Mesenchymal stem cell (in vitro differentiated cells and primary cell): Measurements from ENCODE around the gene TNFRSF6B.
A peak's percentile ranks its signal among the peaks of the same experiment; 100 is the strongest.
"Not testable (repeated sequence)": the region's sequence is repeated elsewhere in the genome, so short reads cannot be mapped to it uniquely, and the experiment has no call there.

ENCODE experiments used
- DNase-seq: peaks from one replicate; pipeline ENCODE4 v3.0.0-alpha.2; 2013
- H2AFZ ChIP-seq: one replicate; pipeline ENCODE4 v1.6.1; 2013; ENCODE audit warnings: low read depth, mild to moderate bottlenecking, control low read depth, inconsistent platforms, low read length, moderate library complexity
- H2AK5ac ChIP-seq: 2 replicates; pipeline ENCODE4 v1.6.1; 2013; ENCODE audit warnings: low read length, moderate library complexity, mild to moderate bottlenecking, inconsistent platforms; ENCODE audit not compliant: severe bottlenecking
- H2BK120ac ChIP-seq: one replicate; pipeline ENCODE4 v1.6.1; 2013; ENCODE audit warnings: low read depth, mild to moderate bottlenecking, inconsistent platforms, low read length, moderate library complexity
- H2BK12ac ChIP-seq, 2 experiments: one replicate each; pipeline ENCODE4 v1.6.1; 2013; ENCODE audit warnings: inconsistent platforms in 2 of 2, low read length in 2 of 2, mild to moderate bottlenecking in 2 of 2, moderate library complexity in 2 of 2, control low read depth in 1 of 2
- H2BK15ac ChIP-seq: one replicate; pipeline ENCODE4 v1.6.1; 2013; ENCODE audit warnings: mild to moderate bottlenecking, low read depth, inconsistent platforms; ENCODE audit not compliant: poor library complexity, severe bottlenecking
- H2BK5ac ChIP-seq: 2 replicates; pipeline ENCODE4 v1.6.1; 2013; ENCODE audit warnings: low read depth, mild to moderate bottlenecking, low read length, control low read depth, inconsistent platforms; ENCODE audit not compliant: poor library complexity, severe bottlenecking
- H3K14ac ChIP-seq, 2 experiments: one replicate each; pipeline ENCODE4 v1.6.1; 2013; ENCODE audit warnings: inconsistent platforms in 2 of 2, low read length in 2 of 2, control low read depth in 1 of 2, mild to moderate bottlenecking in 1 of 2, moderate library complexity in 1 of 2
- H3K18ac ChIP-seq, 2 experiments: one replicate each; pipeline ENCODE4 v1.6.1; 2013; ENCODE audit warnings: inconsistent platforms in 2 of 2, low read length in 2 of 2, control low read depth in 1 of 2, low read depth in 1 of 2, mild to moderate bottlenecking in 1 of 2
- H3K23ac ChIP-seq, 2 experiments: one replicate each; pipeline ENCODE4 v1.6.1; 2013; ENCODE audit warnings: inconsistent platforms in 2 of 2, low read length in 2 of 2, mild to moderate bottlenecking in 2 of 2, moderate library complexity in 2 of 2, control low read depth in 1 of 2
- H3K27ac ChIP-seq: 2 replicates; pipeline ENCODE4 v1.5.1; 2013; ENCODE audit warnings: mild to moderate bottlenecking, moderate library complexity, low read length, control low read depth, inconsistent platforms; ENCODE audit not compliant: poor library complexity, severe bottlenecking
- H3K27me3 ChIP-seq, 2 experiments: 2 replicates each; pipeline versions ENCODE4 v1.6.1 to v1.7.0; 2013; ENCODE audit warnings: low read length in 2 of 2, mild to moderate bottlenecking in 2 of 2, moderate library complexity in 2 of 2, control low read depth in 1 of 2, inconsistent platforms in 1 of 2; ENCODE audit not compliant: control insufficient read depth in 1 of 2, insufficient read depth in 1 of 2
- H3K36me3 ChIP-seq, 2 experiments: 2 replicates each; pipeline versions ENCODE4 v1.6.1 to v1.7.0; 2013; ENCODE audit warnings: low read length in 2 of 2, control low read depth in 1 of 2, inconsistent platforms in 1 of 2, low read depth in 1 of 2, mild to moderate bottlenecking in 1 of 2; ENCODE audit not compliant: insufficient read depth in 2 of 2, control insufficient read depth in 1 of 2
- H3K4ac ChIP-seq, 2 experiments: one replicate each; pipeline ENCODE4 v1.6.1; 2013; ENCODE audit warnings: inconsistent platforms in 2 of 2, low read length in 2 of 2, mild to moderate bottlenecking in 2 of 2, moderate library complexity in 2 of 2, control low read depth in 1 of 2, low read depth in 1 of 2
- H3K4me1 ChIP-seq: 2 replicates; pipeline ENCODE4 v1.6.1; 2013; ENCODE audit warnings: low read depth, low read length, control low read depth; ENCODE audit not compliant: control insufficient read depth, insufficient read depth
- H3K4me2 ChIP-seq: 2 replicates; pipeline ENCODE4 v1.6.1; 2013; ENCODE audit warnings: low read length, mild to moderate bottlenecking, inconsistent platforms; ENCODE audit not compliant: poor library complexity, severe bottlenecking
- H3K4me3 ChIP-seq, 2 experiments: 2 replicates each; pipeline versions ENCODE4 v1.5.1 to v1.7.0; 2013; ENCODE audit warnings: low read length in 2 of 2, mild to moderate bottlenecking in 2 of 2, control low read depth in 1 of 2, low read depth in 1 of 2; ENCODE audit not compliant: insufficient read depth in 1 of 2
- H3K79me1 ChIP-seq: replicated peaks from 2 replicates; pipeline ENCODE4 v1.6.1; 2013; ENCODE audit warnings: mild to moderate bottlenecking, control low read depth, low read length, inconsistent platforms; ENCODE audit not compliant: poor library complexity, severe bottlenecking
- H3K9ac ChIP-seq: 2 replicates; pipeline ENCODE4 v1.7.0; 2013; ENCODE audit warnings: mild to moderate bottlenecking, low read length, moderate library complexity
- H3K9me3 ChIP-seq: 2 replicates; pipeline ENCODE4 v1.7.0; 2013; ENCODE audit warnings: mild to moderate bottlenecking, low read length; ENCODE audit not compliant: control insufficient read depth
- H4K8ac ChIP-seq: one replicate; pipeline ENCODE4 v1.6.1; 2013; ENCODE audit warnings: inconsistent platforms, mild to moderate bottlenecking, low read length, moderate library complexity
- H4K91ac ChIP-seq: one replicate; pipeline ENCODE4 v1.6.1; 2013; ENCODE audit warnings: mild to moderate bottlenecking, low read length, inconsistent platforms
- WGBS: methylation state at CpG from one replicate; pipeline ENCODE4 v1.1.7; 2013; ENCODE audit warnings: mixed read lengths; 5-methylcytosine and 5-hydroxymethylcytosine counted together

TNFRSF6B gene

GRCh38 chr20:63657937-63658748, 38.3 kb upstream of the TNFRSF6B start, which contains the start of gene RTEL1:
RTEL1 (plus strand) TSS chr20:63658312; CDS start chr20:63659403, 1,091 bp downstream.
- peak within 1 kb of the TSS; percentile 64 to 92 for H3K18ac ChIP-seq
- H2AK5ac ChIP-seq: no peak within 1 kb of the TSS
- peak within 1 kb of the TSS; percentile 97 for H3K9ac ChIP-seq
- H3K4me2 ChIP-seq: peak within 1 kb of the TSS; percentile 78
- H3K27ac ChIP-seq: peak within 1 kb of the TSS; percentile 62
- WGBS: 6% methylated on average over 73 of the region's 73 CpGs
- H2AFZ ChIP-seq: peak within 1 kb of the TSS; percentile 94
- peaks cover 0 to 7% of the 10 kb centered on the region in 2 experiments for H3K27me3 ChIP-seq
- DNase-seq: peak; percentile 95
- H3K4me3 ChIP-seq: peak within 1 kb of the TSS; percentile 74 to 94
- H2BK5ac ChIP-seq: no peak within 1 kb of the TSS
- no peak within 1 kb of the TSS for H3K23ac ChIP-seq
- peaks cover 27 to 30% of the 10 kb centered on the region in 2 experiments for H3K36me3 ChIP-seq
- peaks cover 23% of the 10 kb centered on the region for H3K4me1 ChIP-seq
- H2BK12ac ChIP-seq: peak within 1 kb of the TSS in 1 of 2 experiments; percentile 58
- peak within 1 kb of the TSS; percentile 97 for H4K8ac ChIP-seq
- no peaks in the 10 kb centered on the region for H3K9me3 ChIP-seq
- peak within 1 kb of the TSS; percentile 64 for H4K91ac ChIP-seq
- peaks cover 30% of the 10 kb centered on the region for H3K79me1 ChIP-seq
- peak within 1 kb of the TSS; percentile 83 to 90 for H3K4ac ChIP-seq
- peak within 1 kb of the TSS in 1 of 2 experiments; percentile 75 for H3K14ac ChIP-seq
- peak within 1 kb of the TSS; percentile 85 for H2BK15ac ChIP-seq
- peak within 1 kb of the TSS; percentile 21 for H2BK120ac ChIP-seq

GRCh38 chr20:63658749-63659187, 37.7 kb upstream of the TNFRSF6B start:
- DNase-seq: no peak
- H2BK120ac ChIP-seq: no peak overlapping the region
- peak overlapping the region; percentile 78 for H3K4me2 ChIP-seq
- H3K9me3 ChIP-seq: no peaks in the 10 kb centered on the region
- peak overlapping the region; percentile 5 for H4K91ac ChIP-seq
- H2BK12ac ChIP-seq: peak overlapping the region in 1 of 2 experiments; percentile 17
- H3K27ac ChIP-seq: peak overlapping the region; percentile 49
- peaks cover 20% of the 10 kb centered on the region for H3K4me1 ChIP-seq
- H3K36me3 ChIP-seq: peaks cover 33 to 36% of the 10 kb centered on the region in 2 experiments
- H3K23ac ChIP-seq: no peak overlapping the region
- peak overlapping the region; percentile 74 to 94 for H3K4me3 ChIP-seq
- peak overlapping the region; percentile 4 for H4K8ac ChIP-seq
- H2BK15ac ChIP-seq: no peak overlapping the region
- peak overlapping the region in 1 of 2 experiments; percentile 75 for H3K14ac ChIP-seq
- H3K79me1 ChIP-seq: peaks cover 36% of the 10 kb centered on the region
- WGBS: 7% methylated on average over 25 of the region's 25 CpGs
- peak overlapping the region; percentile 78 for H2AFZ ChIP-seq
- peak overlapping the region; percentile 97 for H3K9ac ChIP-seq
- peak overlapping the region in 1 of 2 experiments; percentile 92 for H3K18ac ChIP-seq
- H3K4ac ChIP-seq: peak overlapping the region in 1 of 2 experiments; percentile 75
- peaks cover 0 to 7% of the 10 kb centered on the region in 2 experiments for H3K27me3 ChIP-seq
- no peak overlapping the region for H2BK5ac ChIP-seq
- no peak overlapping the region for H2AK5ac ChIP-seq

GRCh38 chr20:63659370-63659769, 37.1 kb upstream of the TNFRSF6B start:
- Histone ChIP-seq H2BK5ac (no peak overlapping the region), H2BK15ac (no peak overlapping the region), H3K79me1 (peaks cover 42% of the 10 kb centered on the region), H3K4me1 (peaks cover 16% of the 10 kb centered on the region), H2BK12ac (peak overlapping the region in 1 of 2 experiments; percentile 2), H2BK120ac (no peak overlapping the region), H3K4me2 (peak overlapping the region; percentile 78), H3K23ac (no peak overlapping the region), H4K8ac (no peak overlapping the region), H3K4me3 (peak overlapping the region; percentile 74 to 94), H3K14ac (no peak overlapping the region), H3K27me3 (peaks cover 0 to 3% of the 10 kb centered on the region in 2 experiments), H3K18ac (peak overlapping the region in 1 of 2 experiments; percentile 92), H2AFZ (no peak overlapping the region), H3K4ac (peak overlapping the region; percentile 26 to 75), H3K9me3 (no peaks in the 10 kb centered on the region), H4K91ac (no peak overlapping the region), H3K9ac (peak overlapping the region; percentile 97), H3K27ac (no peak overlapping the region), H3K36me3 (peaks cover 39 to 40% of the 10 kb centered on the region in 2 experiments), H2AK5ac (no peak overlapping the region)
- WGBS: 88% methylated on average over 13 of the region's 13 CpGs
- DNase-seq: no peak

GRCh38 chr20:63660174-63660573, 36.3 kb upstream of the TNFRSF6B start:
- not testable (repeated sequence) for H2BK5ac ChIP-seq, H3K4ac ChIP-seq, H4K91ac ChIP-seq, H2BK12ac ChIP-seq, H2AFZ ChIP-seq, H3K27me3 ChIP-seq, H3K9me3 ChIP-seq, H3K14ac ChIP-seq, H3K4me2 ChIP-seq, H4K8ac ChIP-seq, DNase-seq, H3K23ac ChIP-seq, H2AK5ac ChIP-seq, H3K27ac ChIP-seq, H3K18ac ChIP-seq, H2BK120ac ChIP-seq, H2BK15ac ChIP-seq
- Histone ChIP-seq H3K4me1 (peaks cover 16% of the 10 kb centered on the region), H3K9ac (peak overlapping the region; percentile 97), H3K4me3 (peak overlapping the region in 1 of 2 experiments; percentile 94), H3K79me1 (peaks cover 48% of the 10 kb centered on the region), H3K36me3 (peaks cover 40 to 47% of the 10 kb centered on the region in 2 experiments)
- WGBS: 90% methylated on average over 10 of the region's 10 CpGs
